SIG-M5 (cell line): ENCODE measurements around the gene ZBTB20.

Experiments
- DNase-seq: peaks from one replicate; lab custom pipeline; 2025; lab: John Stamatoyannopoulos, UW

ZBTB20 gene

DNA sequence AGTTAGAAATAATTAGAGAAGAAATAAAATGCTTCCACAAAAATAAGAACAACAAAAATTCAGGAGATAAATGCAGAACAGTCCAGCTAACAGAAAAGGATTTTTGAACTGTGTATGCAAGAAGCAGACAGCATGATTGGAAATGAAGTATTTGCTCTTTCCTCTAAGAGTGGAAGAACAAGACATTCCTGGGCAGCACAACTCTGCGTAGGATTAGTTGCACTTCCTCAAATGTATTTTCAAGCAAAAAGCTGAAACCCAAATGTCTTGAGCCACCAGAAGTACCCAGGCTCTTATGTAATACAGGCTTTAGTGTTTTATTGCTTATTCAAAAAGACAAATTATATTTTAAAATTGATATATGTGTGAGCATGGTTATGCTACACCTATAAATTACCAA is 127.2 kb downstream of the ZBTB20 start:
- DNase-seq, result no peak

DNA sequence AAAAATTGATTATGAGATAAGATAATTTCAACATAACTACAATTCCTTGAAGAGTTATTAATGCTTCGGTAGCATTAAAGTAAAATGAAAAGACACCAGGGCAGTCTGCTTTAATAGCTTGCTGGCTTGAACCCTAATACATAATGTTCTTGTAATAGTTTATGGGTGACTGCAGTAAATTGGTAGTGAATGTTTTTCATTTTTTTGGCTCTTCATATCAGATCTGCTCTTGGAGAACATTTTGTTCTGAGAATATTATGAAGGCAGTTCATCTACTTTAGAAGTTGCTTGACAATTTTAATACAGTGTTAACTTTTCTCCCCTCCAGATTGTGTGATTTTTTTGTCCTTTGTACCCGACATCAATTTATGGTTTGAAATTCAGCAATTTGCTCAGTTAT is 128.4 kb downstream of the ZBTB20 start:
- no peak for DNase-seq

DNA sequence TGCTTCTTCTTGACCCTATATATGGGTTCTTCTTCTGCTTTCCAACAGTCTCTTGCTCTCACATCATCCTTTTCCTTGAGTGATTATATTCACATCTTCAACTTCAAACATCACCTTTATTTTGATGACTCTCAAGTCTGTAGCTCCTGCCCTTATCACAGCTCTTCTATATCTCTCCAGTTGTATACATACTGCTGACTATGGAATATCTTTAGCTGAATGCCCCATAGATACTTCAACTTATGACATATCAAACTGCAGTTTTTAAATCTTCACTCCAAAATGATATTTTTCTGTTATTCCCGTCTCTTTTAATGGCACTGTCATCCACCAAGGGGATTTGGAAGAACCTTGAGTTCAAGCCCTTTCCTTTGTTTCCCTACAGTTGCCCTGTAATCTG is 139.1 kb downstream of the ZBTB20 start:
- no peak for DNase-seq

DNA sequence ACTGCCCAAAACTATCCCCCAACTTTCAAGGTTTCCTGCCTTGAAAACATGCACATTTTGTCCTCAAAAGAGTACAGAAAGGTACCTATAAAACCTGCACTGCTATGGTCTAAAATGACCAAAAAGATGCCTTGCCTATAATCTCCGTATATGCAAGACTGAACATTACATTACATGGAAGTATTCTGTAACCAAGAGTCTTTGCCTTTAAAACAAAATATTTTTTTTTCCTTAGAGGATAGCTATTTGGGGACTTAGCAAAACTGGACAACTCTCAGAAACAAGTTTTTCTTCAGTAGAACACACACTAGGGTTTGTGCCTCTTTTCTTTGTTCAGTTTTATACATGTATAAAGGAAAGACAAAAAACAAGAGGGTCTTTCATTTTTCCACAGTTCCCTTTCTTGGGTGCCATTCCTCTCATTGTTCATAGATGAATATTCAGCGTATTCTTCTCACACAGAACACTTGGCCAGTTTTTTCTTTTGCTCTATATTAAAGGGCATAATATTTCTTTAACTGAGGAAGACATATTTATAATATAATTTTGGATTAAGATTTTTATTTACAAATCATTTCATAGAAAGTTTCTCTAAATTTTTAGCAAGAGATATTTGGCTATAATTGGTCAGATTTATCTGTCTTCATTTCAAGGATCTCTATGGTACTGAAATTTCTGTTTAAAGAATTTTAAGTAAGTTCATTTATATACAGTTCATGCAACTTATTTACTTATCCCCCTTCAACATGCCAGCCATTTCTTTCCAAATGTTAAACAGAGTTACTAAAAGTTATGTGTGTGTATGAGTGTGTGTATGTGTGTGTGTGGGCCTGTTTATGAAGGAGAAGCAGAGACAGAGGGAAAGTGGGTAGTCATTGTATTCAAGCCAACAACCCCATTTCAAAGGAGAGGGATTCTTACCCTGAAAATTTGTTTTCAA is 142.6 kb downstream of the ZBTB20 start:
- DNase-seq, result no peak

DNA sequence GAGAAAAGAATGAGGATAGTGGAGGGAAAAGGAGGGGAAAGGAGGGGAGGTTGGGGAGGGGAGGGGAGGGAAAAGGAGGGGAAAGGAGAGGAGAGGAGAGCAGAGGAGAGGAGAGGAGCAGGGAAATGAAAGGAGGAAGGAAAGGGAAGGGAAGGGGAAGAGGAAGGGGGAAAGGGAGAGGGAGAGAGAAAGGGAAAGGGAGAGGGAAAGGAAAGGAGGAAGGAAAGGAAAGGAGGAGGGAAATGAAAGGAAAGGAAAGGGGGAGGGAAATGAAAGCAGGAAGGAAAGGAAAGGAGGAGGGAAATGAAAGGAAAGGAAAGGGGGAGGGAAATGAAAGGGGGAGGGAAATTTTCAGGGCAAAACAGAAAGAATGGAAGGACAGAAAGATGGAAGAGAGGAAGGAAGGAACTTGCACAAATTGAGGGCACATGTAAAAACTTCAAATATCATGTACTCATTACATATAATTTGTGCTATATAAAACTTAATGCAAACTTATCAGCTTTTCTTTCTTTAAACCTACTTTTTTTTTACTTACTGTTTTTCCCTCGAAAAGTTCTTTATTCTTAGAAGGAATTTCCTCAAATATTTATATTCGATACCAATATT is 148.0 kb downstream of the ZBTB20 start:
- DNase-seq, result no peak

DNA sequence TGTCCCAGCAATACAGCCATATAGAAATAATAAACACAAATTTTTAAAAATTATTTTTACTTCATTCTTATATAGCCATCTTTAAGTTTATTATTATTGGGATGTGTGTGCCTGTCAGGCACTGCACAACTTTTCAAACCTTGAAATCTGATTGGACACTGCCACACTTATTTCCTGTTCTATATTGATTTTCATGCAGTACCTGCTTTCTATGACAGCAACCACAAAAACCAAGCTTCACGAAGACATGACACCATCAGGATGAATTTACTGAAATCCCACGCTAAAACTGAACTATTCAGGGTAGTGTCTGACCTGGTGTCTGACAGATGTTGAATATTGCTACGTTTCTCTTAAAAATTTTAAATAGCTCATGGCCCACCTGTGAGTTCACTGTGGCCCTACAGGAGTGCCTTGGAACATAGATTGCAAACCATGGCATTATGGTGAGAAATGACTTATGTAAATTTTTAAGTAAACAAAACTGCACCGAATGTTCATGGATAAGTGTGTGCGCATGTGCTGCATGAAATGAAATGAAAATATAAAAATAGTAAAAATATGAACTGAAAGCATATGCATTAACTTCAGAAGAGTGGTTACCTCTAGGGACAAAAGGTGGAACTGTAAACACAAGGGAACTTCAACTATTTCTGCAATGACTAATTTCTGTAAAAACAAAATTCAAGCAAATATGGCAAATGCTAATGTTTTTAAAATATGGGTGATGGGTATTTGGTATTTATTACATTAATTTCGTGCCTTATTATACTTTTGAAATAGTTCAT is 152.3 kb downstream of the ZBTB20 start:
- no peak for DNase-seq

DNA sequence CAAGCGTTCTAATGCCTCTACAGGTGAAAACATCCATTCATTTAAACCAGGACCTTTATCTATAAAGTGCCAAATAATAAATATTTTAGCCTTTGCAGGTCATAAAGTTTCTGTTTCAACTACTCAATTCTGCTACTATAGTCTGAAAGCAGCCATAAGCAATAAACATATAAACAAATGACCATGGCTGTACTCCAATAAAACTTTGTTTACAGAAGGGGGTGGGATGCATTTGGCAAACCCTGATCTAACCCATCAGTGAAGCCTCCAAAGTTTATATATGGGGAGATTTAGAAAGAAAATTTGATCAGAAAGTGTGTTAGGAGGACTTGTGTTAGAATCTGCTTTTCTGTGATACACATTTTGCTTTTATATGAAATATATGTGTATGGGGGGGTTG is 161.3 kb downstream of the ZBTB20 start:
- DNase-seq, result no peak

DNA sequence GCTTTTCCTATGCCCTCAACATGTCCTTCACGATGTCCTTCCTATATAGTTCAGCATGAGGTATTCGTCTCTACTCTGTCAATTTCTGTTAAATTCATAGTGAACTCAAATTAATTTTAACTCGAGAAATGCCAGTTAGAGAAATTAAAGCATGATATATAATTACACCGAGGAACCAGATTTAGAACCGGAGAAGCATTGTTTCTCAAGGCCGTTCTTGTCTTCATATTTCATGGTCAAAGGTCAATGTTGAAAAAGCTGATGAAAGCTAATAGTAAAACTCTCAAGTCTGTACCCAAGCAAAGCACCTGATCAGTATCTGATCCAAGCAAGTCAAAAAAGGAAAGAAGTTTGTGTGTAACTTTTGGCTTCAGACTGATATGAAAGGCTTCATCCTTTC is 163.8 kb downstream of the ZBTB20 start:
- DNase-seq, result no peak

DNA sequence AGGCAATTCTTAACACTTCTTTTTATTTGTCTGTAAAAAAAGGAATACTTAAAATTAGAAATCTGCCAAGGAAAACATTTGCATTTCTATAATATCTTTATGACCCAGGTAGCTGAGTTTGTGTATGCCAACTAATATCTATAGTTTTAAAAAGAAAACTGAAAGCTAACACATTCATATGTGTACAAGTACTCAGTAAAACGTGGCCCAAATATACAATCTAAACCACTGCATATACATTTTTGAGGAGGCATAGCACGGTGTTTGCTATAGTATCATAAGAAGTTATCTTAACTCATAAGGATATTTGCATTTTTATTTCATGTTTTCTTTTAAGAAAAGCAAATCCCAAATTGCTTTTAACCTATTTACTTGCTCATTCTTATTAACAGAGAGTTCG is 172.7 kb downstream of the ZBTB20 start:
- no peak for DNase-seq

DNA sequence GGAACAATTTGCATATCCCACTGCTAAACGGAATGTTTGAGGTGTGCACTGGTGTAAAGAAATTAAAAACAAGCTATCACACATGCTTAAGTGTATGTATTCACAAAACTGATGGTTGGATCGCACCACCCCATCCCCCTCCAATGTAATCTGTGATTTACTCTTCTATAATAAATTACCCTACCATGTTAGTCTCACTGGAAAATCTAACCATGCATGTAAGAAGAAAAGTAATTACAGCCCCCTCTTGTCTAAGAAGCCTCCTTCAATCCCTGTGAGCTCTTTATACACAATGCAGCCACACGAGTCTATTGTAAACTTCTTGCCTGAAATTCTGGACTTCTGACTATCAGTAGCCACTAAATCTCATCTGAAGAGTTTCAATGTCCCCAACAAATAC is 173.6 kb downstream of the ZBTB20 start:
- no peak for DNase-seq

DNA sequence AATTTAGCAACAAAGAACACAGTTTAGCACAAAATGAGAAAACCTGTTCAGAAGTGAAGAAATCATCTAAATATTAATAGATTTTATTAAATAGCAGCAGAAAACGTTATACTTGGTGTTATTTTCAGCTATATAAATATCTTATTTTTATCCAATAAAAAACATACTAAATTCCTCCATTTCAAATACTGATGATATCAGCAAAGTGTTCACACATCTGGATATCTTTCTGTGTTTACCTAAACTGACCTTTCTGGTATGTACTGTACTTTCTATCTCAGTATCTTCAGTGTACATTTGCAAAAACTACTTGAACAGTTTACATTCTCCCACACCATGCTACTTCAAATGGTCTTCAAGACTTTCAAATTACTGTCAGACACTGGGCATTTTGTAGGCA is 179.9 kb downstream of the ZBTB20 start:
- no peak for DNase-seq

DNA sequence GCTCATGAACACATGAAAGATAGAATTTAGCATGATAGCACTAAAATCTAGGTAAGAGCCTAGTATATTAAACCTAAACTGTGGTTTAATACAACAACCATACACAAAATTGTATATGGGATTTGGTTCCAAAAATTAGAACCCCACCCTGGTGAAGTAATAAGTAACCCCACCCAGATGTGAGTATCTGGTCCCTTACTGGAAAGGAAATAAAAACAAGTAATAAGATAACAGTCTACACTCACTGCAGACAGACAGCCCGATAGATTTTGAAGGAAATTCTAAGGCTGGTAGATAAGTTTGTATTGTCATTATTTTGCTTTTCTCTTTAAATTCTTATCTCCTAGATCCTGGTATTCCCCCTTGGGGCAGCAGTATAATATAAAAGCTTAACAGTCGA is 184.9 kb downstream of the ZBTB20 start:
- DNase-seq, result no peak

DNA sequence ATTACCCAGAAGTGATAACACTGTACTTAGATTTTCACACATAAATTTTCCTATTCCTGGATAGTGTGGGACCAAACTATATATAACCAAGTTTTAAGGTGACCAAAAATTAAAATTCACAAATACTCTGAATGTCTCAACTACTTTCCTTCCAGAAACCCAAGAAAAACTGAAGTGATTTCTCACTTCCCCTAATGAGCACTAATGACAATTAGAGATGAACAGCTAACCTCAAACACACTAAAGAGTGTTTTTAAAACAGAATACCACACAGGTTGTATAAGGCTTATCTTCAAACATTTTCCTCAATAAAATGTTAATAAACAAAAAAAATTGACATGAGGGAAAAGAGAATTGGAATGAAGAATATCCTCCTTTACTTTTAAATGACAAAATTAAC is 188.2 kb downstream of the ZBTB20 start:
- DNase-seq, result no peak

DNA sequence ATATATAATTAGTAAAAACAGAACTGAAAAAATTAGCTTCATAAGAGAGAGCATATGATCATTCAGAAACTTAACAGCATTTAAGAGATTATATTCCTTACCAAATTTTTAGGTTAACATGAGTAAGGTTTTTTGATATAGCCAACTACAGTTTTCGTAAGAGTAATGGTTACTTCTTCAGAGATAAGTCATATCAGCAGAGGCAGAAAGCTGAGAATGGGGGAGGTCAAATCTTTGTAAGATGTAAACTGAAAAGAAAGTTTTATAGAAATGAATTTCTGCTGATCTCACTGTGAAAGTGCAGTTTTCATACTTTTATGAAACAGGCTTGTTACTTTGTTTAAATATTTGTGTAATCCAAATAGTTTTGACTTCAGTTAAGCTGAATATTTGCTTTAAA is 193.3 kb downstream of the ZBTB20 start:
- no peak for DNase-seq

DNA sequence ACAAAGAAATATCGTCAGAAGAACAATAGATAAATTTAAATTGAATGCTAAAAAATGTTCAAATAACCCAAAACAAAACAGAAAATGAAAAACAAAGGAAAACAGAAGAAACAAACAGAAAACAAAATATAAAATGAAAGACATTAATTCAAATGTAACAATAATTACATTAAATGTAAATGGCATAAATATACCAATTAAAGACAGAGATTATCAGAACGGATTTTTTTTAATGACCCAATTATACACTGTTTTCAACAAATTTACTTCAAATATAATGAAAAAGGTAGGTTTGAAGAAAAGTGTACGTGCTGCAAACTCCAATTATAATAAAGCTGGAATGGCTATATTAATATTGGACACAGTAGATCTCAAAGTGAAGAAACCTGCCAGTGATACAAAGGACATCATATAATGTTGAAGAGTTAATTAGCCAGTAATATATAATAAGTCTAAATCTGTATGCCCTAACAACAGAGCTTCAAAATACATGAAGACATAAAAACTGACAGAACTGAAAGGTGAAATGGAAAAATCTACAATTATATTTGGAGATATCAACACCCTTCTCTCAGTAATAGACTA is 193.8 kb downstream of the ZBTB20 start:
- no peak for DNase-seq

DNA sequence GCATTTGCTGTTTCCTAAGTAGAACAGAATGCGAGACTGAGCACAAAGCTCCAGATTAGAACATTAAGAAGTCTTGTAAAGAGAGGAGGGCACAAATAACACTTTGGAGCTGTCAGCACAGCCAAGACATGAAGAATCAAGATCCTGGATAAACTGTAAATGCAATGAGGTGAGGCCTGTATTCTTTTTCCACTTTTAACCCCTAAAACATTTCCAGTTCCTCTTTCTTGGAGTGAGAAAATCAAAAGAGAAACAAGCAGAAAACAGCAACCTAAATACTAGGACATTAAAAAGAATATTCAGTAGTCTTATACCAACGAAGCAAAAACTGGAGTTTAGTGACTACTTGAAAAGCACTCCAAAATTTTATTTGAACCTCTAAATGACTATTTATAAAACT is 204.3 kb downstream of the ZBTB20 start:
- no peak for DNase-seq

DNA sequence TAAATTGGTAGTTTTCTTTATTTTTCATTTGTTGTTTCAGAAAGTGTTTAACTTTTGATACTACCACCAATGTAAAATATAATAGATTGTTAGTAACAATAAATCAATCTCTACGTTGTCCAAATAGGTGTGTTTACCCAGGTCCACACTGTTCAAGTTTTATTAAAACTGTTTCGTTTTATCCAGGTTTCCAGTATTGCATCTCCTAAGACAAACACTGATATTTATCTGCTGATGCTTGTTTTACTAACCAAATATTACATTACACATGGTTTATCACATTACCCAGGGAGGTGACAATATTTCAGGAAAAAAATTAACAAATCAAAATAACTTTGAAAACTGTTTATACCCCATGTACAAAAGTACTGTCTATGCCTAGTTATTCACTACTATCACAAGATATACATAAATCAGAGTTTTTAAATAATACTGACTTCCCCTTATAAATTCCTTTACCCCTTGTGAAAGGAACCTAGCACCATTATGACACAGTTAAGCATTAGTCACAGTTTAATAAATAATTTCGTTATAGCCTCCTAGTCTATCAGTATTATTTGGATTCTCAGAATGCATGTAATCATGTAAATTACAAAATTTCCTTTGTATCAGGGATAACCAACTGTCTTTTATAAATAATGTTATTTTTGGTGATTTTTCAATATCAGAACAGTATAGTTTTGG is 205.3 kb downstream of the ZBTB20 start:
- no peak for DNase-seq

DNA sequence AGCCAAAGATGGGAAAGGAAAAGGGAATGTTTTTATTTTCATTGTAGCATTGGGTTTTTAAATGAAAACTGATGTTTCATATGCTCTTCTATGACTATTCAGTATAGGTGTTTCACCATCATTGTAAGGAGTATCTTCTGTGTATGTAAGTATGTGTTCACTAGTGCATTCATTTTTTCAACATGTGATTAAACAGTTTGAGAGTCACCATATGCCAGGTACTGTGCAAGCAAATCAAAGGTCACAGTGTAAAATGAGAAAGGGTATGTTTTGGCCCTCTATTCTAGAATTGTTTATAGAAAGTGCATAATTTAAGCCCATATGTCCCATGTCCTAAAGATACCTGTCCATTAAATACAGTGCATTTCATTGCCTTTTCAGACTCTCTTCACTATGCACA is 207.2 kb downstream of the ZBTB20 start:
- no peak for DNase-seq

DNA sequence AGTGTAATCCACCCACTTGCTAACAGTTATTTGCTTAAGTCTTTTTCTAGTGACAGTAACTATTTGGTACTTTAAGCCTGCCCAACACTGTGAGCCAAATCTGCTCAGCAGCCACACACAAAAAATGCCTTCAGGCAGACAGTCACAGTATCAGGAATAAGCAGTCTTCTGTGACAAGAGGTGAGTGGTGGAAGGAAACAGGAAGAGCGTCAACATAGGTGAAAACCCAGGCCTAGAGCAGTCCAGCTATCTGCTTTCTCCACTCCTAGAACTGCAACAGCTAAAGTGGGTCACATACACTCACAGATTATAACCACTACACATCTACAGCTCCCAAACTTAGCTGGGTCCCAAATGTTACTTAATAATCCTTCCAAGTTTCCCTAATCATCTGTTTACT is 213.7 kb downstream of the ZBTB20 start:
- DNase-seq, result no peak

DNA sequence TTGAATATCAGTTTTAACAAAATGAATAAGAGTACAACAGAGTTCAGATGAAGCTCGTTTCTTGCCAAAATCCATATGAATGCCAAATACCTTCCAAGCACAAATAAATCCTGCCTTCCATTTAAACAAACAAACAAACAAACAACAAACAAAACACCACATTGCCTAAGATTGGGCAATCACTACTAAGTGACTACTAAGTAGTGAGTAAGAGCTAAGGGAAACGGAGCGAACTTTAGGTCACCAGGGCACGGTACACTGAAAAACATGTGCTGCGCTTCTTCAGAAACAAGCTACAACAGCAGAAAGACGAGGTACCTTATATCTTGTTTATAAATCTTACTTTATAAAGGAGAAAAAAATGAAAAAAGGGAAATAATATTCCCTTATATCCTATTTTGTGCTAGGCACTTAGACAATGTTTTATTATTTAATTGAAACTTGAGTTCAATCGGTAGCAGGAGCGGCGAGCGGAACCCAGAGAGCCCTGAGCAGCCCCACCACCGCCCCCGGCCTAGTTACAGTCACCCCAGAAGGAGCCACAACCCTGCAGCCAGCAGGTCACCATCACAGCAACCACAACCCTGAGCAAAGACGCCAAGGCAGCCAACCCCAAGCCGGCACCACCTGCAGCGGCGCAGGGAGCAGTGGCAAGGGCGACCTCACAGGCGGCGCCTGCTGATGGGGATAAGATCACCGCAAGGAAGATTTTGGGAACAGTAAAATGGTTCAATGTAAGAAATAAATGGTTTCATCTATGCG is 216.9 kb downstream of the ZBTB20 start:
- no peak for DNase-seq

DNA sequence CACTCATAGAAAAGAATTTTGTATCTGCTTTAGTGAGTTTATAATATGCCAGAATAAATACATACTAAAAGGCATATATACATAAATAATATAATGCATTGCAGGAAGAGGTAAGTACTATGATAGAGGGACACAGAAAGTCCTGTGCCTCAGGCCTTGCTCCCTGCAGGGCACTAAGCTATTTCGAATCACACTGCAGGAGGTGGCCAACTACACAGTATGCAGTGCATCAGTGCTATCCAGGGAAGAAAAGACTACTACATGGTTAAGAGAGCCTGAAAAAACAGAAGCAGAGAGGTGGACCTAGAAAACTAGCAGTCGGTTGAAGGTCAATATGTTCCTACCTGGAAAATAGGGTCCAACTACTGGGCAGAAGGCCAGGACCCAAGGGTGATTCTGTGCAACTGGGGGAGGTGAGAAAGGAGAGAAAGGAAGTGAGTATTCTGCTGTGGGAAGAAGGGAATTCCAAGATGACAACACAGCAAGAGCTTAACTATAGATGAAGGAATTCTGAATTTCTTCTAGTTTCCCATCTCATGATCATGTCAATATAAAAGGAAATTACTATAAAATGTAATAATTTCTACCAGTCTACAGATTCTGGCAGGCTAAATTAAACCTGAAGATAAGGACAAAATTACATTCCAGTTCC is 218.0 kb downstream of the ZBTB20 start:
- DNase-seq, result no peak
